ENCODE results near the gene RHBDD1. TPM values are rescaled to one million over a fixed set of nuclear protein-coding genes. Genes with fewer than 3 reads are reported as not detected.

RHBDD1 gene
- total and polyA plus RNA-seq, 5 donors from 2014 or later = 24.7 to 56.4 (median 27.4) TPM

DNA sequence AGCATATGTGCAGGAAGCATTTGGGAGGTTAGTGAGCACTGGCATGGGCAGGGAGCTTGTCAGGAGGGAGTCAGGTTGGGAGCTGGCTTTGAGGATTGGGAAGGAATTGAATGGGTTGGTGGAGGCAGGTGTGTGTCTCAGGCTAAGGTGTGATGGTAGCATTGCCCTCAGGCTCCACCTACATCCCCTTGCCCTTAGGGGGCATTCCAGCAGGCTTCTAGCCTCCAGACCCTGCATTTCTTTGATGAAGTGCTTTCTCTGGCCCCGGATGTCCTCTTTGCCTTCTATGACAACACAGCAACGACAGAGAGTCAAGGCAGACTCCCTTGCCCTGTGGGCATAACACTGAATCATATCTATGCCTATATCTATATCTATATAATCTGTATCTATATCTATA, 13.5 kb downstream of the RHBDD1 start:
- Mint-ChIP-seq H3K4me3 (no peak overlapping the region), H3K4me1 (peaks cover 9 to 31% (median 22%) of the 10 kb centered on the region in 4 donors), H3K27ac (peak overlapping the region in 1 of 3 donors; percentile 65), H3K27me3 (no peaks in the 10 kb centered on the region), H3K36me3 (peaks cover 11% of the 10 kb centered on the region), H3K9me3 (no peaks in the 10 kb centered on the region)
- H3K27me3 ChIP-seq (ENCODE audit: control insufficient read depth, insufficient read depth, low read length) = no peaks in the 10 kb centered on the region
- H3K27ac ChIP-seq (ENCODE audit: insufficient read depth, low read length, poor library complexity, severe bottlenecking) = no peak overlapping the region
- DNase-seq (no peak), ATAC-seq (ENCODE audit: low read depth in 2 of 2) (no peak)
- H3K9me3 ChIP-seq (ENCODE audit: control insufficient read depth in 2 of 2, low read length in 2 of 2) = no peaks in the 10 kb centered on the region
- H3K4me3 ChIP-seq (ENCODE audit: low read depth, low read length) = no peak overlapping the region
- H3K4me1 ChIP-seq (ENCODE audit: control insufficient read depth, insufficient read depth, low read length, poor library complexity, severe bottlenecking) = no peaks in the 10 kb centered on the region
- peaks cover 6% of the 10 kb centered on the region for H3K36me3 ChIP-seq (ENCODE audit: control insufficient read depth, insufficient read depth, low read length)

DNA sequence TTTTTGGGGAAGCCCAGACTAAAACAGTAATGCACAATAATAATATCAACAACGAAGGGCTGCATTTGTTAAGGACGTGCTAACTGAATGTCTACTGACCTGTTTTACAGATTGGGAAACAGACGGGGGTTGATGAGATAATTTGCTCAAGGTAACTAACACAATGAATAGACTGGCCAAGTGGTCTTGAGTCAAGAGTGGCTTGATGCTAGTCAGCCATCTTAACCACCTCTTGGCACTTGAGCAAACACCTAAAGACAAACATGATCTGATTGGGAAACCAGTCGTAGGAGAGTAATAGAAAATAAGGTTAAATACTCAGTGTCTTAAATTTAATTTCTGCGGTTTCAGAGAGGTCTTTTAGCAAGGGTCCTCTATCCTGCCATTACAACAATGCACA, 14.2 kb downstream of the RHBDD1 start:
- ATAC-seq (ENCODE audit: low read depth in 2 of 2) (no peak), DNase-seq (no peak)
- no peak overlapping the region for H3K4me3 Mint-ChIP-seq
- Histone ChIP-seq H3K4me1 (ENCODE audit: control insufficient read depth, insufficient read depth, low read length, poor library complexity, severe bottlenecking) (no peaks in the 10 kb centered on the region), H3K9me3 (ENCODE audit: control insufficient read depth in 2 of 2, low read length in 2 of 2) (no peaks in the 10 kb centered on the region), H3K27me3 (ENCODE audit: control insufficient read depth, insufficient read depth, low read length) (no peaks in the 10 kb centered on the region), H3K36me3 (ENCODE audit: control insufficient read depth, insufficient read depth, low read length) (peaks cover 6% of the 10 kb centered on the region), H3K27ac (ENCODE audit: insufficient read depth, low read length, poor library complexity, severe bottlenecking) (no peak overlapping the region), H3K4me3 (ENCODE audit: low read depth, low read length) (no peak overlapping the region)
- no peaks in the 10 kb centered on the region for H3K27me3 Mint-ChIP-seq
- no peaks in the 10 kb centered on the region for H3K9me3 Mint-ChIP-seq
- peaks cover 16% of the 10 kb centered on the region for H3K36me3 Mint-ChIP-seq
- H3K27ac Mint-ChIP-seq = no peak overlapping the region
- peaks cover 14 to 33% (median 20%) of the 10 kb centered on the region in 4 donors for H3K4me1 Mint-ChIP-seq

DNA sequence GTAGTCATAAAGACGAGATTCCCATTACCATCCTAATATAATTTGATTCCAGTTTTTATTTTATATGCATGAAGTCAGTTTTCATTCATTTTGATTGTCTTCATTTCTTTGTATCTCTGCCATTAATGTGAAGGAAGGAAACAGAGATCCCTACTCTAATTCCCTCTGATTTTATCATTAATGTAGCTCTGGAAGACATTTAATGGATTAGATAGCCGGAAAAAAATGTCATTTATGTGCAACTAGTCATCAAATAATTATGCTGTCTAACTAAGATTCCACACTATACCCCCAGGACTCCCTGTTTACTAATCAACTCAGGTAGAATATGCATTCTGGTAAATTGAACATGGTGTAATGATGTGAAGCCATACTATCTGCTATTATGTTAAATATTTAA, 19.9 kb downstream of the RHBDD1 start:
- Histone ChIP-seq H3K27me3 (ENCODE audit: control insufficient read depth, insufficient read depth, low read length) (no peaks in the 10 kb centered on the region), H3K4me3 (ENCODE audit: low read depth, low read length) (no peak overlapping the region), H3K27ac (ENCODE audit: insufficient read depth, low read length, poor library complexity, severe bottlenecking) (no peak overlapping the region), H3K36me3 (ENCODE audit: control insufficient read depth, insufficient read depth, low read length) (peaks cover 6% of the 10 kb centered on the region), H3K4me1 (ENCODE audit: control insufficient read depth, insufficient read depth, low read length, poor library complexity, severe bottlenecking) (no peaks in the 10 kb centered on the region), H3K9me3 (ENCODE audit: control insufficient read depth in 2 of 2, low read length in 2 of 2) (no peaks in the 10 kb centered on the region)
- H3K27me3 Mint-ChIP-seq = no peaks in the 10 kb centered on the region
- peaks cover 10% of the 10 kb centered on the region for H3K36me3 Mint-ChIP-seq
- no peak overlapping the region for H3K27ac Mint-ChIP-seq
- ATAC-seq (ENCODE audit: low read depth in 2 of 2) (no peak), DNase-seq (no peak)
- H3K4me3 Mint-ChIP-seq = no peak overlapping the region
- peaks cover 0 to 1% (median 0%) of the 10 kb centered on the region in 7 donors for H3K9me3 Mint-ChIP-seq
- peaks cover 9 to 30% (median 16%) of the 10 kb centered on the region in 4 donors for H3K4me1 Mint-ChIP-seq

DNA sequence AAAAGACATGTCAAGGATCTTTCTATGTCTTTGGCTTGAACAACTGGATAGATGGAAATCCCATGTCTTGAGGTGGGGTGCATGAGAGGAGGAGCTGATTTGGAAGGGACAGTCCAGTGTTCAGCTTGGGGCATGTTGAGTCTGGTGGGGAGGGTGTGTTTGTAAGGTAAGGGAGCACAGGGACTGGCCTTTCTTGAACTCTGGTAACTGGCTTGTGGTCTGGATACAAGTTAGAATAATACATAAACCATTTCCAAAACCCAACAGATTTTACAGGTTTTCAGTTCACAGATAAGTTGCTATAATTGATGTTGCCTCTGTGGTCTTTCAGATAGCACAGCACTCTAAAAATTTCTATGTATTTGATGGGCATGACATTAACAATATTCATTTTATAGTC, 24.2 kb downstream of the RHBDD1 start:
- Histone ChIP-seq H3K27ac (ENCODE audit: insufficient read depth, low read length, poor library complexity, severe bottlenecking) (no peak overlapping the region), H3K27me3 (ENCODE audit: control insufficient read depth, insufficient read depth, low read length) (no peaks in the 10 kb centered on the region), H3K4me3 (ENCODE audit: low read depth, low read length) (no peak overlapping the region), H3K36me3 (ENCODE audit: control insufficient read depth, insufficient read depth, low read length) (peaks cover 3% of the 10 kb centered on the region), H3K9me3 (ENCODE audit: control insufficient read depth in 2 of 2, low read length in 2 of 2) (no peaks in the 10 kb centered on the region), H3K4me1 (ENCODE audit: control insufficient read depth, insufficient read depth, low read length, poor library complexity, severe bottlenecking) (peaks cover 6% of the 10 kb centered on the region)
- H3K27me3 Mint-ChIP-seq = no peaks in the 10 kb centered on the region
- peaks cover 0 to 1% (median 0%) of the 10 kb centered on the region in 7 donors for H3K9me3 Mint-ChIP-seq
- no peak overlapping the region for H3K27ac Mint-ChIP-seq
- ATAC-seq (ENCODE audit: low read depth in 2 of 2) (no peak), DNase-seq (no peak)
- H3K36me3 Mint-ChIP-seq = peaks cover 18% of the 10 kb centered on the region
- H3K4me3 Mint-ChIP-seq = no peak overlapping the region
- peaks cover 19 to 47% (median 35%) of the 10 kb centered on the region in 4 donors for H3K4me1 Mint-ChIP-seq

DNA sequence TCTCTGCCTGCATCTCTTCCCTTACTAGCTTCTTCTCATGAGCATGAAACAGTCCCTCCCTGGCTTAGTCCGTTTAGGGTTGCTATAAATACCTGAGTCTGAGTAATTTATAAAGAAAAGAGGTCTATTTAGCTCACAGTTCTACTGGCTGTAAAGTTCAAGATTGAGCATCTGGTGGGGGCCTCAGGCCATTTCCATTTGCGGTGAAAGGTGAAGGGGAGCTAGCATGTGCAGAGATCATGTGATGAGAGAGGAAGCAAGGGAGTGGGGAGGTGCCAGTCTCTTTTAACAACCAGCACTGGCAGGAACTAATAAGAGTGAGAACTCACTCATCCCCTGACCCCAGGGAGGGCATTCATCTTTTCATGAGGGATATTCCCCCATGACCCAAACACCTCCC, 26.8 kb downstream of the RHBDD1 start:
- ATAC-seq (ENCODE audit: low read depth in 2 of 2) = no peak
- peak overlapping the region in 1 of 3 donors; percentile 17 for H3K27ac Mint-ChIP-seq

DNA sequence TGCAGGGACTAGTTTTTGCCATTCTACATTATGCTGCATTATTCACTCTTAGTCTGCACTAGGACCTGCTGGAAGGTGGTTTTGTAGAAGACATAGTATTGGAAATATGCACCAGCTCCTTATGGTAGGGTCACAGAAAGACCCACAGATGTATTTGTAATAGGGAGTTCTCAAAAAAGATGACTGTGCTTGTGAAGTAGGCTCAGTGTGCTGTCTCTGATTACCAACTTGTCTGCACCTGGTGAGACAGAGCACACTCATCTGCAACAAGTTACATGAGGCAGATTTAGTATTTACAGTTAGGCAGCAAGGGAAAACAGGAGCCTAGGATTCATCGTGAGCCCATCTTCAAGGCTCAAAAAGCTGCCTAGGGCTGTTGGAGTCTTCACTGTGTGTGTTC, 29.4 kb downstream of the RHBDD1 start:
- no peak overlapping the region for H3K4me3 ChIP-seq (ENCODE audit: low read depth, low read length)
- no peaks in the 10 kb centered on the region for H3K27me3 Mint-ChIP-seq
- H3K27me3 ChIP-seq (ENCODE audit: control insufficient read depth, insufficient read depth, low read length) = no peaks in the 10 kb centered on the region
- peaks cover 28% of the 10 kb centered on the region for H3K36me3 ChIP-seq (ENCODE audit: control insufficient read depth, insufficient read depth, low read length)
- H3K27ac ChIP-seq (ENCODE audit: insufficient read depth, low read length, poor library complexity, severe bottlenecking) = no peak overlapping the region
- no peaks in the 10 kb centered on the region for H3K9me3 Mint-ChIP-seq
- H3K36me3 Mint-ChIP-seq = peaks cover 44% of the 10 kb centered on the region
- H3K9me3 ChIP-seq (ENCODE audit: control insufficient read depth in 2 of 2, low read length in 2 of 2) = no peaks in the 10 kb centered on the region
- H3K27ac Mint-ChIP-seq = peak overlapping the region in 1 of 3 donors; percentile 4
- peaks cover 20 to 47% (median 30%) of the 10 kb centered on the region in 4 donors for H3K4me1 Mint-ChIP-seq
- DNase-seq (no peak), ATAC-seq (ENCODE audit: low read depth in 2 of 2) (no peak)
- no peak overlapping the region for H3K4me3 Mint-ChIP-seq
- H3K4me1 ChIP-seq (ENCODE audit: control insufficient read depth, insufficient read depth, low read length, poor library complexity, severe bottlenecking) = peaks cover 6% of the 10 kb centered on the region

More for the DNA sequence above, 26.8 kb downstream of the RHBDD1 start:
- peaks cover 25% of the 10 kb centered on the region for H3K36me3 Mint-ChIP-seq
- H3K27me3 Mint-ChIP-seq = no peaks in the 10 kb centered on the region
- peaks cover 18 to 50% (median 35%) of the 10 kb centered on the region in 4 donors for H3K4me1 Mint-ChIP-seq
- Histone ChIP-seq H3K4me3 (ENCODE audit: low read depth, low read length) (no peak overlapping the region), H3K4me1 (ENCODE audit: control insufficient read depth, insufficient read depth, low read length, poor library complexity, severe bottlenecking) (peaks cover 6% of the 10 kb centered on the region), H3K27ac (ENCODE audit: insufficient read depth, low read length, poor library complexity, severe bottlenecking) (no peak overlapping the region), H3K27me3 (ENCODE audit: control insufficient read depth, insufficient read depth, low read length) (no peaks in the 10 kb centered on the region), H3K9me3 (ENCODE audit: control insufficient read depth in 2 of 2, low read length in 2 of 2) (no peaks in the 10 kb centered on the region), H3K36me3 (ENCODE audit: control insufficient read depth, insufficient read depth, low read length) (peaks cover 14% of the 10 kb centered on the region)
- peaks cover 0 to 1% (median 0%) of the 10 kb centered on the region in 7 donors for H3K9me3 Mint-ChIP-seq
- DNase-seq = peak in 1 of 3 donors; percentile 14
- H3K4me3 Mint-ChIP-seq = no peak overlapping the region

DNA sequence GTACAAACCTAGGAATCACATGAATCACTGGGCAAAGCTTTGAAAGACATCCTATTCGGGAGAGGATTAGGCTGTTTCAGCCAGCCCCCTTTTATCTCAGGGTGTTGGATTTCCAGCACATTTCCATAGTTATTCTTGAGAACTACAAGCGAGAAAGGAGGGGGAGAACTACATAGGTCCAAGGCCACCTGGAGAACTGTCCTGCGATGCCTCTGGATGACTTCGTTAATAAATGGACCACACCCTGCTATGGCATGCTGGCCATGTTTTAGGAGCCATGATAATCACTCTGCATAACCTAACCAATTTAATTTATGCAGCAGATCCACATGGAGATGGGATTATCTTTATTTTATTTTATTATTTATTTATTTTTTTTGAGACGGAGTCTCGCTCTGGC, 29.9 kb downstream of the RHBDD1 start:
- H3K27ac Mint-ChIP-seq = peak overlapping the region in 1 of 3 donors; percentile 4
- no peak for DNase-seq
- Histone ChIP-seq H3K4me3 (ENCODE audit: low read depth, low read length) (no peak overlapping the region), H3K36me3 (ENCODE audit: control insufficient read depth, insufficient read depth, low read length) (peaks cover 28% of the 10 kb centered on the region), H3K27me3 (ENCODE audit: control insufficient read depth, insufficient read depth, low read length) (no peaks in the 10 kb centered on the region), H3K9me3 (ENCODE audit: control insufficient read depth in 2 of 2, low read length in 2 of 2) (no peaks in the 10 kb centered on the region), H3K4me1 (ENCODE audit: control insufficient read depth, insufficient read depth, low read length, poor library complexity, severe bottlenecking) (peaks cover 6% of the 10 kb centered on the region), H3K27ac (ENCODE audit: insufficient read depth, low read length, poor library complexity, severe bottlenecking) (no peak overlapping the region)
- no peaks in the 10 kb centered on the region for H3K27me3 Mint-ChIP-seq
- H3K4me3 Mint-ChIP-seq = no peak overlapping the region
- H3K9me3 Mint-ChIP-seq = no peaks in the 10 kb centered on the region
- peaks cover 49% of the 10 kb centered on the region for H3K36me3 Mint-ChIP-seq
- no peak for ATAC-seq (ENCODE audit: low read depth in 2 of 2)
- H3K4me1 Mint-ChIP-seq = peaks cover 24 to 43% (median 29%) of the 10 kb centered on the region in 4 donors

DNA sequence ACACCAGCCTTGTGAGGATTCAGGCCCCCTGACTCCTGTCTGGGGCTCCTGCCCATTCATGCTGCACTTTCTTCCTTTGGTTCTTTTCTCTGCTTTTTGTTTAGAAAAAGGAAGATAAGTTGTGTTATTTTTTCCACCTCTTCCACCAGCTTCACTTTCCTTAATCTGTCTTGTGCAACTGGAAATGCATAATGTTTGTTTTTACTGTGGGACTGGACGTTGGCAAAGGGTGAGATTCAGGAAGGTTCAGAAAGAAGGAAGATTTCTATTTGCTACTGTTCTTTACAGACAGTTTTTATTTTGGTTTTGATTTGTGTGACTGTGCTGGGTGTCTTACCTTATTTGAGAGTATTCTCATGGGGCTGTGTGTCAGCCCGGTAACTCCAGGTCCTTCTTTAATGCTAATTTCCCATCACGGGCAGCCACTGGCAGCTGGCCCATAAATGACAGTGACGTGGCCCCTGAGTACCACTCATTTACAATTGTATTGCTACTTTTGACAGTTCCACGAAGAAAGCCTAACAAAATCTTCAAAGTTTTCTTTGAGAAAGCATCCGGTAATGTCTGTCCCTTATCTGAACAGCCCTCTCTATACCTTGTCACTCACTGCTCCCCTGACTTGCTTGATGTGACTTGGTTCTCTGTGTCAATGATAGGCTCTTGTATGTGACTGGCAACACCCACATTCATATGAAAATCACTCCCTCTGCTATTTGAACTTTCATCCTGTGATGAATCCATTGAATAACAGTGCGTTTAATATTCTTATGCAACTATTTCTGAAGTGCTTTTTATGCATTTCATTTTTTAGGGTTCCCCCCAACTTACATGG, 32.7 kb downstream of the RHBDD1 start:
- Mint-ChIP-seq H3K4me1 (peaks cover 8 to 24% (median 14%) of the 10 kb centered on the region in 4 donors), H3K27ac (peak overlapping the region in 2 of 3 donors; percentile 2 to 74), H3K9me3 (no peaks in the 10 kb centered on the region), H3K36me3 (peaks cover 60% of the 10 kb centered on the region), H3K27me3 (no peaks in the 10 kb centered on the region), H3K4me3 (no peak overlapping the region)
- ATAC-seq (ENCODE audit: low read depth in 2 of 2) (no peak), DNase-seq (no peak)
- no peak overlapping the region for H3K4me3 ChIP-seq (ENCODE audit: low read depth, low read length)
- H3K36me3 ChIP-seq (ENCODE audit: control insufficient read depth, insufficient read depth, low read length) = peaks cover 31% of the 10 kb centered on the region
- H3K27me3 ChIP-seq (ENCODE audit: control insufficient read depth, insufficient read depth, low read length) = no peaks in the 10 kb centered on the region
- no peak overlapping the region for H3K27ac ChIP-seq (ENCODE audit: insufficient read depth, low read length, poor library complexity, severe bottlenecking)
- no peaks in the 10 kb centered on the region for H3K9me3 ChIP-seq (ENCODE audit: control insufficient read depth in 2 of 2, low read length in 2 of 2)
- H3K4me1 ChIP-seq (ENCODE audit: control insufficient read depth, insufficient read depth, low read length, poor library complexity, severe bottlenecking) = no peaks in the 10 kb centered on the region

Measured in CD4-positive, CD25-positive, alpha-beta regulatory T cell (primary cell).